Spleen (tissue), 11 donors: Measurements from ENCODE around the gene SLC12A9. TPM values are rescaled to one million over a fixed set of nuclear protein-coding genes. Genes with fewer than 3 reads are reported as not detected.

Experiments
- DNase-seq: peaks from one replicate; pipeline ENCODE4 v3.0.0-alpha.2; 2020
- H3K27ac ChIP-seq, 8 donors: fragments of 200-600 bp; sonication (generic) in 7 of 8; 1 replicate in 4 of 8; 2 replicates in 4 of 8; pipeline versions ENCODE4 v1.5.0 to v1.8.0; 2016 to 2021; ENCODE audit warnings: inconsistent platforms in 4 of 8, mild to moderate bottlenecking in 4 of 8, moderate library complexity in 1 of 8
- H3K27me3 ChIP-seq, 7 donors: fragments of 200-600 bp; sonication (generic) in 6 of 7; replicated peaks in 1 of 7; 1 replicate in 4 of 7; 2 replicates in 3 of 7; pipeline versions ENCODE4 v1.5.0 to v1.8.0; 2016 to 2021; ENCODE audit warnings: inconsistent platforms in 3 of 7, mild to moderate bottlenecking in 1 of 7
- H3K36me3 ChIP-seq, 6 donors: fragments of 200-600 bp; sonication (generic) in 5 of 6; 1 replicate in 4 of 6; 2 replicates in 2 of 6; pipeline versions ENCODE4 v1.5.0 to v1.8.0; 2016 to 2021; ENCODE audit warnings: inconsistent platforms in 2 of 6
- H3K4me1 ChIP-seq, 6 donors: fragments of 200-600 bp; sonication (generic) in 5 of 6; 1 replicate in 3 of 6; 2 replicates in 3 of 6; pipeline versions ENCODE4 v1.5.0 to v1.8.0; 2016 to 2021; ENCODE audit warnings: inconsistent platforms in 3 of 6
- H3K4me3 ChIP-seq, 8 donors: fragments of 200-600 bp; sonication (generic) in 7 of 8; 1 replicate in 4 of 8; 2 replicates in 4 of 8; pipeline versions ENCODE4 v1.5.0 to v1.8.0; 2016 to 2021; ENCODE audit warnings: inconsistent platforms in 4 of 8, mild to moderate bottlenecking in 4 of 8, moderate library complexity in 2 of 8
- H3K9me3 ChIP-seq, 8 donors: fragments of 200-600 bp; sonication (generic) in 7 of 8; 1 replicate in 4 of 8; 2 replicates in 4 of 8; pipeline versions ENCODE4 v1.5.0 to v1.8.0; 2016 to 2021; ENCODE audit warnings: inconsistent platforms in 4 of 8
- POLR2A ChIP-seq, 3 donors: fragments of 450-650 bp; IDR thresholded peaks; one replicate each; pipeline ENCODE4 v1.5.1; 2017; ENCODE audit warnings: antibody characterized with exemption in 3 of 3, mild to moderate bottlenecking in 1 of 3
- POLR2AphosphoS5 ChIP-seq, 3 donors: sonication (generic); formaldehyde crosslinking; IDR thresholded peaks; one replicate each; pipeline ENCODE4 v1.5.1; 2017; ENCODE audit warnings: antibody characterized with exemption in 3 of 3
- WGBS, 5 donors: extraction: QIAGEN DNeasy Blood & Tissue Kit in 3 of 5; methylation state at CpG; one replicate each; pipeline versions ENCODE4 v1.1.5 to v1.1.7; 2013 to 2018; 5-methylcytosine and 5-hydroxymethylcytosine counted together
- intact Hi-C: fragments of 100-400 bp; cut with DNase I; formaldehyde crosslinking; loops from one replicate; pipeline ENCODE4 v1.15.0; 2023; ENCODE audit warnings: low total_unique reads
- polyA plus RNA-seq, 3 donors: library from polyadenylated mRNA; stranded (reverse); fragments of 200-250 nt; gene quantifications; one replicate each; pipeline ENCODE4 v1.2.1, GENCODE V29; 2013
- total RNA-seq, 7 donors: library from RNA; depleted of rRNA in 3 of 7; stranded (reverse); fragments of >200 nt in 3 of 7; fragmentation: NEBNext Ultra II Directional in 4 of 7; extraction: Animal tissue kit (Norgen Biotek cat#: 25700) in 4 of 7; gene quantifications; one replicate each; pipeline versions ENCODE4 v1.1.0 to v1.2.1, GENCODE V29; 2016 to 2021
- TF ChIP-seq, protein P1 (sequence below), 11 experiments: fragments of 200-600 bp in 7 of 11; fragments of 450-650 bp in 4 of 11; sonication (generic) in 4 of 11; IDR thresholded peaks in 8 of 11; conservative IDR thresholded peaks in 3 of 11; 1 replicate in 7 of 11; 2 replicates in 4 of 11; pipeline versions ENCODE4 v1.4.0 to v1.8.0; 2016 to 2021; ENCODE audit warnings: antibody characterized with exemption in 11 of 11, inconsistent platforms in 4 of 11, mild to moderate bottlenecking in 1 of 11
- donor health status: healthy with polysubstance abuse.
- donor health status: DM: no; HTN: no; CAD: no; lungs with moderate emphysema.
- donor health status: DM: no; HTN: no; CAD: no.
- donor health status: Bipolar disorder and iron deficiency.
- donor health status: healthy.
- donor health status: DM: no; HTN: no; CAD: no.
- donor health status: DM: yes; HTN: yes; CAD: no.

Gene SLC12A9
- total and polyA plus RNA-seq, 10 donors = 17.0 to 109 (median 51.3) TPM

DNA sequence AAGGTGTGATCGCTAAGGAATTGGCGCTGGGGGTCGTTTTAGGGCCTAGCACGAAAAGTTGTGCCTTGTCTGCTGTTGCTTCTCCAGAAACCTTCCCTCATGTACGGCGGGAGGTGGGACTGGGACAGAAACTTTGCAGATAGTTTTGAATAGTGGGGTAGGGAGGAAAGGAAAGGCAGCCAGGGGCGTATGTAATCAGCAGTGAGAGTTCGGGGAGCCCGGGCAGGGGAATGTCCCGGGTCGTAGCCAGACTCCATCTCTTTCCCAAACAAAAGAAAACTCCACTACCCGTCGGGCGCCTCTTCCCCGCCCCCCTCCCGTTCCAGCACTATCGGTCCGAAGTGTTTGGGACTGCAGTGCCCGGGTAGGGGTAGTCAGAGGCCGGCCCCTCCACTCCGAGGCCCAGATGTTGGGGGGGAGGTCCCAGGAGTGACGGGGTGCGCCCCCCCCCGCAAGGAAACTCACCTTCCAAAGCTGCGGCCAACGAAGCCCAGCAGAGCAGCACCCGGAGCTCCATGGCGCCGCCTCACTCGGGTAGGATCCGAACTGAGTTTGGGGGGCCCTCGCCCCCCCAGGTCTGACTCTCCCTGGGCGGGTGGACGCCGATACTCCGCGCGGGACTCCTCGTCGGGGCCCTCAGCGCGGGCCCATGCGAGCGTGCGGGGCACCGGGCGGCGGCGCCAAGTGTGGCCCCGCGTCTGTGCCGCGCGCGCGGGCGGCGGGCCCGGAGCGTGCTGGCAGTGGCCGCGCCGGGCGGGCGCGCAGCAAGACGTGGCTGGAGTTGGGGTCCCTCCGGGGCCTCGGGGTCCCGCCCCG is 25.8 kb upstream of the SLC12A9 start:
- DNase-seq = no peak
- H3K4me3 ChIP-seq = peak overlapping the region; percentile 45 to 80 (median 60)
- H3K27me3 ChIP-seq = peaks cover 0 to 68% (median 20%) of the 10 kb centered on the region in 7 donors
- TF ChIP-seq POLR2AphosphoS5 (IDR thresholded peaks at IDR 0.05) (no peak), POLR2A (IDR thresholded peaks at IDR 0.05) (no peak)
- TF ChIP-seq, protein P1, sequence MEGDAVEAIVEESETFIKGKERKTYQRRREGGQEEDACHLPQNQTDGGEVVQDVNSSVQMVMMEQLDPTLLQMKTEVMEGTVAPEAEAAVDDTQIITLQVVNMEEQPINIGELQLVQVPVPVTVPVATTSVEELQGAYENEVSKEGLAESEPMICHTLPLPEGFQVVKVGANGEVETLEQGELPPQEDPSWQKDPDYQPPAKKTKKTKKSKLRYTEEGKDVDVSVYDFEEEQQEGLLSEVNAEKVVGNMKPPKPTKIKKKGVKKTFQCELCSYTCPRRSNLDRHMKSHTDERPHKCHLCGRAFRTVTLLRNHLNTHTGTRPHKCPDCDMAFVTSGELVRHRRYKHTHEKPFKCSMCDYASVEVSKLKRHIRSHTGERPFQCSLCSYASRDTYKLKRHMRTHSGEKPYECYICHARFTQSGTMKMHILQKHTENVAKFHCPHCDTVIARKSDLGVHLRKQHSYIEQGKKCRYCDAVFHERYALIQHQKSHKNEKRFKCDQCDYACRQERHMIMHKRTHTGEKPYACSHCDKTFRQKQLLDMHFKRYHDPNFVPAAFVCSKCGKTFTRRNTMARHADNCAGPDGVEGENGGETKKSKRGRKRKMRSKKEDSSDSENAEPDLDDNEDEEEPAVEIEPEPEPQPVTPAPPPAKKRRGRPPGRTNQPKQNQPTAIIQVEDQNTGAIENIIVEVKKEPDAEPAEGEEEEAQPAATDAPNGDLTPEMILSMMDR (IDR thresholded peaks at IDR 0.05 in 8 of 11, conservative IDR thresholded peaks at IDR 0.05 in 3 of 11) = no peak
- 2 to 7% (median 3%) methylated on average over 24 to 71 of the region's 71 CpGs for WGBS, 5 donors
- peaks cover 0 to 26% (median 17%) of the 10 kb centered on the region in 6 donors for H3K36me3 ChIP-seq
- intact Hi-C loops = no loop called here
- H3K27ac ChIP-seq = peak overlapping the region in 7 of 8 donors; percentile 35 to 87 (median 82)
- H3K4me1 ChIP-seq = peaks cover 2 to 85% (median 55%) of the 10 kb centered on the region in 6 donors
- H3K9me3 ChIP-seq = no peaks in the 10 kb centered on the region

DNA sequence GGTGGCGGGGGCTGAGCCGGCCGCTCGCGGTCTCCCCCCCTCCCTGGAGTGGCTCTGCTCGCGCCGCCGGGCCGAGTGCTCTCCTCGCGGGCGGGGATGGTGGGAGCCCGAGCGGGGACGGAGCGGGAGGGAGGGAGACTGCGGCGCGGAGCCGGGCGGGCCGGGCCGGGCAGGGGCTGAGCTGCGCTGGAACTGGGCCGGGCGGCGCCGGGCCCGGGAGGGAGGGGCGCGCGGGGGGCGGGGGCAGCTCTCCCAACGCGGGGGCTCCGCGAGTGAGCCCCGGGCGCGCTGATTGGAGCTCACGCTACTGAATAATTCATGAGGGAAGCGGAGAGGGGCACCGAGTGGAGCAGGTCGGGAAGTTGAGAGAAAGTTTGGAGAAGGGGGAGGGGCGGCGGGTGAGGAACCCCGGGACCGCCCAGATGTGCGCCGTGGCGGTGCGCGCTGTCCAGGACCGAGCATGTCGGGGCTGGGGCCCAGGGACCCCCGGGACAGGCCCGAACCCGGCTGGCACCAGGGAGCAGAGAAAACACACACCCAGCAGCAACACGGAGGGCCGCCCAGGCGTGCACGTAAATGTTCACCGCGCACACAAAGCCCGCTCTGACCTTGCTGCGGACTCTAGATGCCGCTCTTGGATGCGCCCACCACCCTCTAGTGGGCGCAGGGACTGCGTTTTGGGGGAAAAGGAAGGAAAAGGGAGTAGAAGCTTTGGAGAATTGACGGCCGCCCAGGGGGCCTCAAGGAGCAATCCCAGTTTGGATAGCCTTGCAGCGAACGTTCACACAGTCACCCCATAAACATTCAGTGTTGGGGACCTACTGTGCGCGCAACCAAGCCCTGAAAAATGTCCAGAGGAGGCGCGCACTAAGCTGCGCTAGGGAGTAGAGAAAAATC is 24.9 kb upstream of the SLC12A9 start, which contains the start of gene EPHB4:
EPHB4 (minus strand) TSS at position 194 of the 897 bp plus-strand sequence. CDS start 493 bp downstream, outside the sequence.
- DNase-seq = peak; percentile 87
- TF ChIP-seq POLR2AphosphoS5 (IDR thresholded peaks at IDR 0.05) (peak; percentile 24 to 64 (median 61)), POLR2A (IDR thresholded peaks at IDR 0.05) (no peak)
- TF ChIP-seq, protein P1 (IDR thresholded peaks at IDR 0.05 in 8 of 11, conservative IDR thresholded peaks at IDR 0.05 in 3 of 11) = peak in 2 of 11 experiments; percentile 7 to 8
- H3K4me1 ChIP-seq = peaks cover 2 to 77% (median 51%) of the 10 kb centered on the region in 6 donors

DNA sequence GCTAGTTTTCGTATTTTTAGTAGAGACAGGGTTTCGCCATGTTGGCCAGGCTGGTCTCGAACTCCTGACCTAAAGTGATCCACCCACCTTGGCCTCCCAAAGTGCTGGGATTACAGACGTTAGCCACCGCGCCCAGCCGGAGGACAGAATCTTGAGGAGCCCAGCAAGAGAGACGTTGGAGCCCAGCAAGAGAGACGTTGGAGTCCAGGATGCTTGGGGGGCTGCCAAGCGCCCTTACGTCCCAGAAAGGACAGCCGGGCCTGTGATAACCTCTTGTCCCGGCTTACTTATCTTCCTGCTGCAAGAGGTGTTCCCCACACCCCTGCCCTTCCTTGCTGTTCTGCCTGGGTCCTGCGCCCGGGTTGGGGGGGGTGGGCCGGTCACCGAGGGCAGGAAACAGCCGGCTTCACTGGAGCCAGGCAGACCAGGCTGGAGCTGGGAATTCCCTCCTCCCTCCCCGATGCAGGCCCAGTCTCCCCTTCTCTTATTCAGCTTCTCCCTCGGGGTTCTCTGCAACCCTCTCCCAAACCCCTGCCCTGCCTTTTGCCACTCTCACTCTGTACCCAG is 23.3 kb upstream of the SLC12A9 start:
- peaks cover 0 to 1% (median 0%) of the 10 kb centered on the region in 6 donors for H3K36me3 ChIP-seq
- peaks cover 2 to 60% (median 40%) of the 10 kb centered on the region in 6 donors for H3K4me1 ChIP-seq
- intact Hi-C loops = no loop called here
- TF ChIP-seq POLR2AphosphoS5 (IDR thresholded peaks at IDR 0.05) (peak; percentile 84 to 88 (median 85)), POLR2A (IDR thresholded peaks at IDR 0.05) (no peak)
- H3K27ac ChIP-seq = peak overlapping the region in 6 of 8 donors; percentile 19 to 87 (median 82)
- H3K9me3 ChIP-seq = no peaks in the 10 kb centered on the region
- WGBS, 5 donors = 30 to 46% (median 36%) methylated on average over 15 to 20 of the region's 20 CpGs
- peak; percentile 82 for DNase-seq
- H3K27me3 ChIP-seq = peaks cover 0 to 57% (median 20%) of the 10 kb centered on the region in 7 donors
- peak overlapping the region in 4 of 8 donors; percentile 59 to 80 (median 64) for H3K4me3 ChIP-seq

More for the DNA sequence above, 24.9 kb upstream of the SLC12A9 start, which contains the start of gene EPHB4:
- intact Hi-C loops = no loop called here
- Histone ChIP-seq H3K4me3 (peak within 1 kb of the TSS; percentile 45 to 80 (median 60)), H3K27ac (peak within 1 kb of the TSS; percentile 35 to 87 (median 76)), H3K27me3 (peaks cover 0 to 68% (median 20%) of the 10 kb centered on the region in 7 donors), H3K9me3 (no peaks in the 10 kb centered on the region), H3K36me3 (peaks cover 0 to 18% (median 9%) of the 10 kb centered on the region in 6 donors)
- 1 to 2% (median 1%) methylated on average over 48 to 80 of the region's 80 CpGs for WGBS, 5 donors

DNA sequence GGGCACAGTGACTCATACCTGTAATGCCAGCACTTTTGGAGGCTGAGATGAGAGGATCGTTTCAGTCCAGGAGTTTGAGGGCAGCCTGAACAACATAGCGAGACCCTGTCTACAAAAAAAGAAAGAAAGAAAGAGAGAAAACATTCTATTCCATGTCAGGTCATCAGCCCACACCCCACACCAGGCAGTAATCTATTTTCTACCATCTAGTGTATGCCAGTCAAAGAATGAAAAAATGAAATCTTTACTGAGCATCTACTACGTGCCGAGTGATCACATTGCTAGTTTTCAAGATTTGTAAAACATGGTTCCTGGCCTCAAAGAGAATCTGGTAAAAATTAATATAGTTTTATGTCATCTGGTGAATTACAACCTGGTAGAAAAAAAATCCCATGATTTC is 22.1 kb upstream of the SLC12A9 start:
- Histone ChIP-seq H3K9me3 (no peaks in the 10 kb centered on the region), H3K4me1 (peaks cover 2 to 54% (median 36%) of the 10 kb centered on the region in 6 donors), H3K4me3 (no peak overlapping the region), H3K27me3 (peaks cover 0 to 45% (median 20%) of the 10 kb centered on the region in 7 donors), H3K27ac (no peak overlapping the region), H3K36me3 (no peaks in the 10 kb centered on the region)
- no peak for DNase-seq
- WGBS, 5 donors = 56 to 89% (median 83%) methylated on average over 4 of the region's 4 CpGs
- intact Hi-C loops = no loop called here
- TF ChIP-seq, protein P1 (IDR thresholded peaks at IDR 0.05 in 8 of 11, conservative IDR thresholded peaks at IDR 0.05 in 3 of 11) = no peak
- TF ChIP-seq POLR2A (IDR thresholded peaks at IDR 0.05) (no peak), POLR2AphosphoS5 (IDR thresholded peaks at IDR 0.05) (no peak)
